ENCODE data around the gene RASA3.
"Not testable (repeated sequence)": the region's sequence is repeated elsewhere in the genome, so short reads cannot be mapped to it uniquely, and the experiment has no call there.

Gene RASA3

DNA sequence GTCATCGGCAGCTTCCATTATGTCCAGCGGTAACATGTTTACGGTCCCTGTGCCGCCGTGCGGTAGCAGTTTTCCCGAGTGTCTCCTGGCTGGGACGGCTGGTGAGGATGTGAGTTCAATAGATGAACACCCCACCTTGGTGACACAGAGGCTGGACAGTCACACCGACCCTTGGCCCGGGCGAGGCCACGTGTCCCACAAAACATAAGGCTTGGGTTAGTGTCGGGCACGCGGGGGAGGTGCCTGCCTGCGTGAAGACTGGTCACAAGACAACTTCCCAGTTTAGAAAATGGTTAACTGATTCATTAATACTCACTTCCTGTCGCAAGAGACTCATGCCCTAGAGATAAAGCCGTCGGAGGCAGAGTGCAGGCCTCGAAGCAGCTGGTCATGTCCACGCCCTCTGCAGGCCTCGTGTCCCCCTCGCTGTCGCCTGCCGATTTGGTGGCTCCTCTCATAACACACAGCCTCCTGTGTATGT, 17.2 kb downstream of the RASA3 start:
- Histone ChIP-seq H3K27ac (peak overlapping the region; percentile 94), H3K4me3 (ENCODE audit: low read depth, low read length) (no peak overlapping the region), H3K36me3 (replicated peaks) (peaks cover 16% of the 10 kb centered on the region), H3K27me3 (replicated peaks) (no peaks in the 10 kb centered on the region)
- DNase-seq = peak; percentile 89
- TF ChIP-seq, protein P1, sequence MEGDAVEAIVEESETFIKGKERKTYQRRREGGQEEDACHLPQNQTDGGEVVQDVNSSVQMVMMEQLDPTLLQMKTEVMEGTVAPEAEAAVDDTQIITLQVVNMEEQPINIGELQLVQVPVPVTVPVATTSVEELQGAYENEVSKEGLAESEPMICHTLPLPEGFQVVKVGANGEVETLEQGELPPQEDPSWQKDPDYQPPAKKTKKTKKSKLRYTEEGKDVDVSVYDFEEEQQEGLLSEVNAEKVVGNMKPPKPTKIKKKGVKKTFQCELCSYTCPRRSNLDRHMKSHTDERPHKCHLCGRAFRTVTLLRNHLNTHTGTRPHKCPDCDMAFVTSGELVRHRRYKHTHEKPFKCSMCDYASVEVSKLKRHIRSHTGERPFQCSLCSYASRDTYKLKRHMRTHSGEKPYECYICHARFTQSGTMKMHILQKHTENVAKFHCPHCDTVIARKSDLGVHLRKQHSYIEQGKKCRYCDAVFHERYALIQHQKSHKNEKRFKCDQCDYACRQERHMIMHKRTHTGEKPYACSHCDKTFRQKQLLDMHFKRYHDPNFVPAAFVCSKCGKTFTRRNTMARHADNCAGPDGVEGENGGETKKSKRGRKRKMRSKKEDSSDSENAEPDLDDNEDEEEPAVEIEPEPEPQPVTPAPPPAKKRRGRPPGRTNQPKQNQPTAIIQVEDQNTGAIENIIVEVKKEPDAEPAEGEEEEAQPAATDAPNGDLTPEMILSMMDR (IDR thresholded peaks at IDR 0.05; ENCODE audit: low read depth, low read length, missing control alignments) = peak; percentile 55
- in situ Hi-C loops (cut with HindIII; ENCODE audit: low pct_ligation_motif_present, low sequenced_read_pairs) = no loop called here

DNA sequence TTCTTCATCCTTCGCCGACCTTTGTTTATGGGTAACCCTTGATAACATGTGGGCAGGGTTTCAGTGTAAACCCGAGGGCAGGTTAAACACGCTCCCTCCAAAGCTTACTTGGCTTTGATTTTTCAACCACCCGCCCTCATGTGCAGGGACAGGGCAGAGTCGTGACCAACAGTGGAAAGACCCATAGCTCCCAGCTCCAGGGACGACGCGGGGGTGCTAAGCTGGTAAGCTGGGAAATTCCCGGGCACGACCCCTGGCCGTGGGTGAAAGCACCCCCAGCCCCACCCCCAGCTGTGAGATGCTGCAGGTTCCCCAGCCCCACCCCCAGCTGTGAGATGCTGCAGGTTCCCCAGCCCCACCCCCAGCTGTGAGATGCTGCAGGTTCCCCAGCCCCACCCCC, 17.8 kb downstream of the RASA3 start:
- in situ Hi-C loops (cut with HindIII; ENCODE audit: low pct_ligation_motif_present, low sequenced_read_pairs); H3K4me3 ChIP-seq (ENCODE audit: low read depth, low read length); H3K27me3 ChIP-seq (replicated peaks); DNase-seq: not testable (repeated sequence)
- H3K27ac ChIP-seq = peak overlapping the region; percentile 94
- peaks cover 16% of the 10 kb centered on the region for H3K36me3 ChIP-seq (replicated peaks)

DNA sequence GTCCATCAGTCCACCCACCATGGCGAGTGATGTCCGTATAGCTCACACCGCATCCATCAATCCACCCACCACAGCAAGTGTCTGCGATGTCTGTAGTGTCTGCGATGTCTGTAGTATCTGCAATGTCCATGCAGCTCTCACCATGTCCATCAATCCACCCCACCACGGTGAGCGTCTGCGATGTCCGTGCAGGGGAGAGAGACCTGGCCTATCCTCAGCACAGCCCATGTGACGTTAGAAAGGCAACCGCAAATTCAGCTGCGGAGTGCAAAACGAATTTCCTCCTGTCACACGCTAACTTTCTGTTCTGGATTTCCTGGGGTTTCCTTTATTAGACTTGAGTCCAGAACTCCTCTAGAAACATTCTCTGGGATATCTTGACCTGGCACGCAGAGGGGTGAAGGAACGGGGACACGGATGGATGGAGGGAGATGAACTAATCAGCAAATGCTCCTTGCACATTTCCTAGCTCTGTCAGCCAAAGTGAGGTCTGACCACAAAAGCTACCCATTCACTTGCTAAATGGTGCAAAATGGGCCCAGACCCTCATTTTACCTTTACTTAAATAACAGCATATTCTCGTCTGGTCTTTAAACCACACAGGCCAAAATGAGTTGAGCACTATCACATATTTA, 18.3 kb downstream of the RASA3 start:
- peaks cover 16% of the 10 kb centered on the region for H3K36me3 ChIP-seq (replicated peaks)
- DNase-seq = no peak
- no peaks in the 10 kb centered on the region for H3K27me3 ChIP-seq (replicated peaks)
- H3K4me3 ChIP-seq (ENCODE audit: low read depth, low read length) = no peak overlapping the region
- TF ChIP-seq, protein P1 (IDR thresholded peaks at IDR 0.05; ENCODE audit: low read depth, low read length, missing control alignments) = no peak
- in situ Hi-C loops (cut with HindIII; ENCODE audit: low pct_ligation_motif_present, low sequenced_read_pairs) = no loop called here
- H3K27ac ChIP-seq = peak overlapping the region; percentile 94

DNA sequence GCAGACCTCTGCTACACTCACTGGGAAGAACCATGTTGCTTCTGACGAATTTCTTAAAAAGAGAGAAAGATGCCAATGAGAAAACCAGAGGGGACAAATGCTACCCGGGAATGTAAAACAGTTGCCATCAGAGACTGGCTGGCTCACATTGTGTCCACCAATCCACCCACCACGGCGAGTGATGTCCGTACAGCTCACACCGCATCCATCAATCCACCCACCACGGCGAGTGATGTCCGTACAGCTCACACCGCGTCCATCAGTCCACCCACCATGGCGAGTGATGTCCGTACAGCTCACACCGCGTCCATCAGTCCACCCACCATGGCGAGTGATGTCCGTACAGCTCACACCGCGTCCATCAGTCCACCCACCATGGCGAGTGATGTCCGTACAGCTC, 19.0 kb downstream of the RASA3 start:
- H3K4me3 ChIP-seq (ENCODE audit: low read depth, low read length); in situ Hi-C loops (cut with HindIII; ENCODE audit: low pct_ligation_motif_present, low sequenced_read_pairs); H3K27me3 ChIP-seq (replicated peaks); H3K27ac ChIP-seq; DNase-seq: not testable (repeated sequence)
- H3K36me3 ChIP-seq (replicated peaks) = peaks cover 16% of the 10 kb centered on the region

DNA sequence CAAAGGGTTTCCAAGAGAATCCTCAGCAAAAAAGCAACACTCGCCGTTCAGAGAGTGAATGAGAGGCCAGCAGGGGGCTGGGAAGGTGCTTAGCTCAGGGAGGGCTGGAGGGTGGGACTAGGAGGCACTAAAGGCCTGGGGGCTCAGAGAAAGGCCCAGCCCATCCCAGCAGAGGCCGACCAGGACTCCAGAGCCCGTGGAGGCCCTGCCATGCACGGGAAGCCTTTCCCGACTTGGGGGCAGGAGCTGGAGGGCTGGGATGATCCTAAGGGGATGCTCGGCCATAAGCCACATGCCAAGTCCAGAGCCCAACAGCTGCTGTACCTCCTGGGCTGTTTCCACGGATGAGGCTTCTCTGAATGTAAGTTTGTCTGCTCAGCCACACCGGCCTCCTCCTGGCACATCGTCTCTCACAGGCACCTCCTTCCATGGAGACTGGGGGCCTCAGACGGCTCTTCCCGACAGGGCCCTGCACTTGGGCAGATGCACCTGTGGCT, 19.5 kb downstream of the RASA3 start:
- no peak for DNase-seq
- Histone ChIP-seq H3K27me3 (replicated peaks) (no peaks in the 10 kb centered on the region), H3K27ac (no peak overlapping the region), H3K36me3 (replicated peaks) (peaks cover 16% of the 10 kb centered on the region), H3K4me3 (ENCODE audit: low read depth, low read length) (no peak overlapping the region)
- TF ChIP-seq, protein P1 (IDR thresholded peaks at IDR 0.05; ENCODE audit: low read depth, low read length, missing control alignments) = peak; percentile 26
- in situ Hi-C loops (cut with HindIII; ENCODE audit: low pct_ligation_motif_present, low sequenced_read_pairs) = no loop called here

DNA sequence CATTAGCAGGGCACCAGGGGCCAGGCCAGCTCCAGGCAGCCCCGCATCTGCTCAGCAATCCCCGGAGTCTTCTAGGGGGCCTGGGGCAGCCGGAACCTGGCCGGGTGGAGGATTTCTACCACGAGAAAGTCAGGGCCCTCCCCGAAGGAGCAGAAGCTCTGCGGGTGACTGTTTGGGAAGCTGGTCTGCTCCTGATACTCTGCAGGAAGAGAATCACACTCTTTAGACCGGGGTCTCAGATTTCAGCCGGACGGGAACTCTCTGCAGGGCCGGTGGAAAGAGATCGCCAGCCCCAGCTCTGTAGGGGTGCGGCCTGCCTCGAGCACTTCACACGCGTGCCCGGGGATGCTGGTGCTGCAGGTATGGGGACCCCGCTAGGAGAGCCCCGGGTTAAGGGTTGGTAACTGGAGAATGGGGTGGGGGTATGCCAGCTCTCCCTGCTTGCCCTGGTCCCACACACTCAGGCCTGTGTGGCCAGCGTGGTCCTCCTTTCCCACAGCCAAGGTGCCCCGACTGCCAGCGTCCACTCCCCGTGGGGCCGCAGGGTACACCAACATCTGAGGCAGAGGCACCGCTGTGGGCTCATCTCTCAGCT, 20.1 kb downstream of the RASA3 start:
- Histone ChIP-seq H3K4me3 (ENCODE audit: low read depth, low read length) (no peak overlapping the region), H3K36me3 (replicated peaks) (peaks cover 16% of the 10 kb centered on the region), H3K27ac (peak overlapping the region; percentile 5), H3K27me3 (replicated peaks) (no peaks in the 10 kb centered on the region)
- DNase-seq = no peak
- TF ChIP-seq, protein P1 (IDR thresholded peaks at IDR 0.05; ENCODE audit: low read depth, low read length, missing control alignments) = no peak
- in situ Hi-C loops (cut with HindIII; ENCODE audit: low pct_ligation_motif_present, low sequenced_read_pairs) = no loop called here
